MM.1S (cell line): ENCODE data around the gene ASMTL.

Experiments used
- DNase-seq: peaks from one replicate; pipeline ENCODE4 v3.0.0-alpha.2; 2015
- H2AFZ ChIP-seq: fragments of 300-600 bp; sonication (generic); 2 replicates; pipeline ENCODE4 v1.6.0; 2016; ENCODE audit warnings: antibody characterized with exemption, low read length
- H3F3A ChIP-seq: fragments of 300-600 bp; sonication (generic); 2 replicates; pipeline ENCODE4 v1.6.1; 2016; ENCODE audit warnings: mild to moderate bottlenecking, antibody characterized with exemption, low read length, moderate library complexity, mixed read lengths; ENCODE audit not compliant: insufficient read depth
- H3K27ac ChIP-seq: fragments of 300-600 bp; sonication (generic); 2 replicates; pipeline ENCODE4 v1.5.1; 2016; ENCODE audit warnings: mild to moderate bottlenecking, low read length
- H3K27me3 ChIP-seq: fragments of 300-600 bp; sonication (generic); replicated peaks from 2 replicates; pipeline ENCODE4 v1.6.0; 2016; ENCODE audit warnings: low read length; ENCODE audit not compliant: insufficient read depth
- H3K36me3 ChIP-seq: fragments of 300-600 bp; sonication (generic); replicated peaks from 2 replicates; pipeline ENCODE4 v1.6.1; 2016; ENCODE audit warnings: mild to moderate bottlenecking, low read length, mixed read lengths; ENCODE audit not compliant: insufficient read depth
- H3K4me1 ChIP-seq: fragments of 300-600 bp; sonication (generic); 2 replicates; pipeline ENCODE4 v1.6.1; 2016; ENCODE audit warnings: low read length, mixed read lengths
- H3K4me2 ChIP-seq: fragments of 300-600 bp; sonication (generic); 2 replicates; pipeline ENCODE4 v1.6.0; 2016; ENCODE audit warnings: low read depth, low read length
- H3K4me3 ChIP-seq: fragments of 300-600 bp; sonication (generic); 2 replicates; pipeline ENCODE4 v1.5.1; 2016; ENCODE audit warnings: low read length, mixed read lengths
- H3K79me2 ChIP-seq: fragments of 300-600 bp; sonication (generic); 2 replicates; pipeline ENCODE4 v1.6.1; 2016; ENCODE audit warnings: mixed run types, low read length, mixed read lengths
- H3K9ac ChIP-seq: fragments of 300-600 bp; sonication (generic); 2 replicates; pipeline ENCODE4 v1.6.1; 2016; ENCODE audit warnings: low read length, mixed read lengths
- H3K9me2 ChIP-seq: fragments of 300-600 bp; sonication (generic); replicated peaks from 2 replicates; pipeline ENCODE4 v1.6.1; 2016; ENCODE audit warnings: mild to moderate bottlenecking, low read length, mixed read lengths; ENCODE audit not compliant: insufficient read depth
- H3K9me3 ChIP-seq: fragments of 300-600 bp; sonication (generic); replicated peaks from 2 replicates; pipeline ENCODE4 v1.6.1; 2016; ENCODE audit warnings: mild to moderate bottlenecking, low read length, mixed read lengths; ENCODE audit not compliant: insufficient read depth
- H4K20me1 ChIP-seq: fragments of 300-600 bp; sonication (generic); 2 replicates; pipeline ENCODE4 v1.6.1; 2016; ENCODE audit warnings: mild to moderate bottlenecking, low read length, moderate library complexity, mixed read lengths; ENCODE audit not compliant: insufficient read depth
- EZH2 ChIP-seq: fragments of 300-600 bp; sonication (generic); optimal IDR thresholded peaks from 2 replicates; pipeline ENCODE3; 2017; ENCODE audit warnings: low read depth, mild to moderate bottlenecking, antibody characterized with exemption, low read length, mixed read lengths
- EZH2phosphoT487 ChIP-seq: fragments of 300-600 bp; sonication (generic); IDR thresholded peaks from 2 replicates; pipeline ENCODE4 v1.6.1; 2018; ENCODE audit warnings: antibody characterized with exemption, low read length
- TF ChIP-seq, protein P1 (sequence below): fragments of 300-600 bp; sonication (generic); IDR thresholded peaks from 2 replicates; pipeline ENCODE4 v1.5.1; 2016; ENCODE audit warnings: antibody characterized with exemption, low read length, mixed read lengths

Gene ASMTL

DNA sequence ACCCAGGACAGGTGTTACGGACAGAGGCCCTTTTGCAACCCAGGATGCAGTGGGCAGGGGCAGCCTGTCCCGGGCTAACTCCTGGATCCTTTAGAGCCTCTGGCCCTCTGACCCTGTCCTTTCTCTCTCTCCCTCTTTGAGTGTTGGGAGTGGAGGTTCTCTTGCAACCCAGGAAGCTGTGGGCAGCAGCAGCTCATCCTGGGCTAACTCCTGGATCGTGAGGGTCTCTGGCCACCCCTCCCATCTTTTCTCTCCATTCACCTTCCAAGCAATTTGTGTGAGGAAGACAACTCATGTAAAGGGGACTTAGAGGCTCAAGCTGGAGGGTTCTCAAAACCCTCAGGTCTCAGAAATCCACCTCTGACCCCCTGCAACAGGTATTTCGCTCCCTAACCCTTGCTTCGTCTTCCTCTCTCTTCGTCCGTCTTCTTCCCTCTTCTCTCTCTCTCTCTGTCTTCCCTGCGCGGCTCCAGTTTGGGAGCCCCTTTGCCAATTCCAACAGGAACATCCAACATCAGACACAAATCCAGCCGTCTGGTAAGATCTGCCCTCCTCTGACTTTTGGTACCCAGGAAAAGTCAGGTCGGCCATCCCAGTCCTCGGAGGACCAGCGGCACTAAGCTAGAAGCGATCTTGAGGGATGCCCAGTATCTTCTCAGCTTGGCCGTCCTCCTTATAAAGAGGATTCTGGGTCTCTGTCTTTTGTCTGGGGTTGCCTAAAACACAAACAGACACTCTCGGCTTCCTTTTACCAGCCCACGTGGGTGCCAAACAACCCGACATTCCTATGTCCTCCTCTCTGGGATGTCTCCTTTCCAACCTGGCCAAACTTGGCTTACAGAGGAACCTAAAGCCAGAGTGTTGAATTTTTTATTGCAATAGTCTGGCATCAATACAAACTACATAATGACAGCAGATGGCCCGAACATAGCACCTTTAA, 7.9 kb downstream of the ASMTL start:
- no peak for DNase-seq
- Histone ChIP-seq H3K27ac (no peak overlapping the region), H3F3A (no peaks in the 10 kb centered on the region), H3K79me2 (peaks cover 27% of the 10 kb centered on the region; the same call in 1 of the 2 replicates), H2AFZ (no peak overlapping the region), H3K36me3 (no peaks in the 10 kb centered on the region), H3K4me2 (no peak overlapping the region), H3K27me3 (no peaks in the 10 kb centered on the region), H3K4me3 (no peak overlapping the region), H3K9me3 (no peaks in the 10 kb centered on the region), H4K20me1 (no peaks in the 10 kb centered on the region), H3K9ac (no peak overlapping the region), H3K9me2 (no peaks in the 10 kb centered on the region), H3K4me1 (no peaks in the 10 kb centered on the region)
- TF ChIP-seq, protein P1, sequence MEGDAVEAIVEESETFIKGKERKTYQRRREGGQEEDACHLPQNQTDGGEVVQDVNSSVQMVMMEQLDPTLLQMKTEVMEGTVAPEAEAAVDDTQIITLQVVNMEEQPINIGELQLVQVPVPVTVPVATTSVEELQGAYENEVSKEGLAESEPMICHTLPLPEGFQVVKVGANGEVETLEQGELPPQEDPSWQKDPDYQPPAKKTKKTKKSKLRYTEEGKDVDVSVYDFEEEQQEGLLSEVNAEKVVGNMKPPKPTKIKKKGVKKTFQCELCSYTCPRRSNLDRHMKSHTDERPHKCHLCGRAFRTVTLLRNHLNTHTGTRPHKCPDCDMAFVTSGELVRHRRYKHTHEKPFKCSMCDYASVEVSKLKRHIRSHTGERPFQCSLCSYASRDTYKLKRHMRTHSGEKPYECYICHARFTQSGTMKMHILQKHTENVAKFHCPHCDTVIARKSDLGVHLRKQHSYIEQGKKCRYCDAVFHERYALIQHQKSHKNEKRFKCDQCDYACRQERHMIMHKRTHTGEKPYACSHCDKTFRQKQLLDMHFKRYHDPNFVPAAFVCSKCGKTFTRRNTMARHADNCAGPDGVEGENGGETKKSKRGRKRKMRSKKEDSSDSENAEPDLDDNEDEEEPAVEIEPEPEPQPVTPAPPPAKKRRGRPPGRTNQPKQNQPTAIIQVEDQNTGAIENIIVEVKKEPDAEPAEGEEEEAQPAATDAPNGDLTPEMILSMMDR, result no peak
- TF ChIP-seq EZH2phosphoT487, result no peak
- TF ChIP-seq EZH2, result no peak

DNA sequence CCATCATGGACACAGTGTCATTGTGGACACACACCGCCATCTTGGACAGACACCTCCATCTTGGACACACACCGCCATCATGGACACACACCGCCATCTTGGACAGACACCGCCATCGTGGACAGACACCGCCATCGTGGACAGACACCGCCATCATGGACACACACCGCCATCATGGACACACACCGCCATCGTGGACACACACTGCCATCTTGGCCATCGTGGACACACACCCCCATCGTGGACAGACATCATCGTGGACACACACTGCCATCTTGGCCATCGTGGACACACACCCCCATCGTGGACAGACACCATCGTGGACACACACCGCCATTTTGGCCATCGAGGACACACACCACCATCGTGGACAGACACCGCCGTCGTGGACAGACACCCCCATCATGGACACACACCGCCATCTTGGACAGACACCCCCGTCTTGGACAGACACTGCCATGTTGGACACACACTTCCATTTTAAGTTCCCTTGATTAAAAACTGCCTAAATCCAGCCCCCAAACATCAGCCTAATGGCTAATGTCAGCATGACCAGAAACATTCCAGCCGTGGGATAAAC, 9.1 kb downstream of the ASMTL start:
- no peaks in the 10 kb centered on the region for H3K9me2 ChIP-seq
- TF ChIP-seq EZH2phosphoT487, result no peak
- TF ChIP-seq EZH2, result no peak
- TF ChIP-seq, protein P1, result no peak
- no peaks in the 10 kb centered on the region for H3K9me3 ChIP-seq
- H3K4me3 ChIP-seq, result no peak overlapping the region
- H3K4me1 ChIP-seq, result no peaks in the 10 kb centered on the region
- H3K27ac ChIP-seq, result no peak overlapping the region
- no peak for DNase-seq
- H3K4me2 ChIP-seq, result no peak overlapping the region
- H3K36me3 ChIP-seq, result no peaks in the 10 kb centered on the region
- no peak overlapping the region for H3K9ac ChIP-seq
- H3K79me2 ChIP-seq, result peaks cover 14% of the 10 kb centered on the region; the same call in 1 of the 2 replicates
- no peak overlapping the region for H2AFZ ChIP-seq
- H3K27me3 ChIP-seq, result no peaks in the 10 kb centered on the region
- H4K20me1 ChIP-seq, result no peaks in the 10 kb centered on the region
- H3F3A ChIP-seq, result no peaks in the 10 kb centered on the region

DNA sequence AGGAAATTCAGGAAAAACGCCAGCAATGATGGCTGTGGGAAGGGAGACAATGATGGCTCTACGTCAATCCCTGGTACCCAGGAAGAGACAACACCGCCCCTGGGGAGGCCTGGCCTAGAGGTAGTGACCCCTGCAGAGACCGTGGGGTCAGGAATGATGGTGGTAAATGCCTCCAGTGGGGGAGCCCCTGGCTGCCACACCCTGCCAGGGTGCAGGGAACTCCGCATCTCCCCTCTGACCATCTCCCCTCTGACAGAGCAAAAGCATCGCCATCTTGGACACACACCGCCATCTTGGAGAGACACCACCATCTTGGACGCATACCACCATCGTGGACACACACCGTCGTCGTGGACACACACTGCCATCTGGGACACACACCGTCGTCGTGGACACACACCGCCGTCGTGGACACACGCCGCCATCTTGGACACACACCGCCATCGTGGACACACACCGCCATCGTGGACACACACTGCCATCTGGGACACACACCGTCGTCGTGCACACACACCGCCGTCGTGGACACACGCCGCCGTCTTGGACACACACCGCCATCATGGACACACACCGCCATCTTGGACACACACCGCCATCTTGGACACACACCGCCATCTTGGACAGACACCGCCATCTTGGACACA, 9.9 kb downstream of the ASMTL start:
- H3K4me2 ChIP-seq, result no peak overlapping the region
- H2AFZ ChIP-seq, result no peak overlapping the region
- no peaks in the 10 kb centered on the region for H3F3A ChIP-seq
- no peaks in the 10 kb centered on the region for H4K20me1 ChIP-seq
- H3K79me2 ChIP-seq, result peaks cover 9% of the 10 kb centered on the region; the same call in 1 of the 2 replicates
- no peaks in the 10 kb centered on the region for H3K27me3 ChIP-seq
- DNase-seq, result no peak
- no peaks in the 10 kb centered on the region for H3K9me2 ChIP-seq
- no peaks in the 10 kb centered on the region for H3K4me1 ChIP-seq
- TF ChIP-seq, protein P1, result no peak
- TF ChIP-seq EZH2 (no peak), EZH2phosphoT487 (no peak)
- H3K9me3 ChIP-seq, result no peaks in the 10 kb centered on the region
- H3K9ac ChIP-seq, result no peak overlapping the region
- H3K27ac ChIP-seq, result no peak overlapping the region
- H3K4me3 ChIP-seq, result no peak overlapping the region
- H3K36me3 ChIP-seq, result no peaks in the 10 kb centered on the region
